Nephron (organoid): ENCODE measurements around the gene MAFB.

Experiments
- H3K27ac Mint-ChIP-seq, 3 experiments: 2 replicates each; pipeline ENCODE4 v1.8.0; 2020; ENCODE audit warnings: mixed read lengths in 3 of 3, mild to moderate bottlenecking in 2 of 3, moderate library complexity in 1 of 3
- H3K27me3 Mint-ChIP-seq: 2 replicates; pipeline ENCODE4 v1.8.0; 2021; ENCODE audit warnings: low read depth, mild to moderate bottlenecking, moderate library complexity, mixed read lengths
- H3K36me3 Mint-ChIP-seq: 2 replicates; pipeline ENCODE4 v1.8.0; 2020; ENCODE audit warnings: low read depth, mixed read lengths
- H3K4me1 Mint-ChIP-seq: 2 replicates; pipeline ENCODE4 v1.8.0; 2020; ENCODE audit warnings: mixed read lengths
- H3K4me3 Mint-ChIP-seq, 3 experiments: 2 replicates each; pipeline ENCODE4 v1.8.0; 2020; ENCODE audit warnings: mild to moderate bottlenecking in 3 of 3, mixed read lengths in 3 of 3, moderate library complexity in 2 of 3
- H3K9me3 Mint-ChIP-seq: 2 replicates; pipeline ENCODE4 v1.8.0; 2020; ENCODE audit warnings: mixed read lengths
- CTCF ChIP-seq, 3 experiments: fragments of 200-600 bp; sonication (generic); IDR thresholded peaks; one replicate each; pipeline ENCODE4 v1.5.0; 2021; ENCODE audit warnings: antibody characterized with exemption in 3 of 3; ENCODE audit not compliant: unreplicated experiment in 3 of 3

The MAFB gene

GRCh38 chr20:40698744-40699143 lies 9.7 kb upstream of the MAFB start:
- no peak overlapping the region for H3K27ac Mint-ChIP-seq
- H3K4me1 Mint-ChIP-seq, result peaks cover 11% of the 10 kb centered on the region
- no peak overlapping the region for H3K4me3 Mint-ChIP-seq
- H3K27me3 Mint-ChIP-seq, result peaks cover 65% of the 10 kb centered on the region
- H3K36me3 Mint-ChIP-seq, result no peaks in the 10 kb centered on the region
- no peak for TF ChIP-seq CTCF (IDR thresholded peaks at IDR 0.05; ENCODE audit: unreplicated experiment in 3 of 3)
- H3K9me3 Mint-ChIP-seq, result peaks cover 5% of the 10 kb centered on the region

DNA sequence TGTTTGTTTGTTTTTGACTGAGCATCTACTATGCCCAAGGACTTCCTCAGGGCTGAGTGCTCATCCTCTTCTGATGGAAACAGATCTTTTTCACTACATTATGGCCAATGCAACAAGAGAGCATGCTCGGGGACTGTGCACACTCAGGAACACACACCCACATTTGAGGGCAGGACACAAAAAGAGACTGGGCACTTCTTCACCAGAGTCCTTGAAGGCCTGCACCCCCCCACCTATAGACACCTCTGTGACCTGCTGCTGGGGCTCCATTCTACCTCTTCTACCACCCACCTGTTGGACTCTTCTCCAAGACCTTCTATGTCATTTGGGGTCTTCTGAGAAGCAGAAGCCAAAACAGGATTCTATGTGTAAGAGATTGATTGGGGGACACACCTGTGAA lies 9.2 kb upstream of the MAFB start:
- no peak overlapping the region for H3K4me3 Mint-ChIP-seq
- peaks cover 12% of the 10 kb centered on the region for H3K4me1 Mint-ChIP-seq
- peaks cover 5% of the 10 kb centered on the region for H3K9me3 Mint-ChIP-seq
- peaks cover 70% of the 10 kb centered on the region for H3K27me3 Mint-ChIP-seq
- H3K36me3 Mint-ChIP-seq, result no peaks in the 10 kb centered on the region
- TF ChIP-seq CTCF (IDR thresholded peaks at IDR 0.05; ENCODE audit: unreplicated experiment in 3 of 3), result no peak
- H3K27ac Mint-ChIP-seq, result no peak overlapping the region

- Mint-ChIP-seq H3K27ac (peak overlapping the region in 2 of 3 experiments; percentile 32 to 39), H3K36me3 (no peaks in the 10 kb centered on the region), H3K4me3 (no peak overlapping the region), H3K9me3 (peaks cover 4% of the 10 kb centered on the region), H3K27me3 (peaks cover 77% of the 10 kb centered on the region), H3K4me1 (peaks cover 15% of the 10 kb centered on the region)
- TF ChIP-seq CTCF (IDR thresholded peaks at IDR 0.05; ENCODE audit: unreplicated experiment in 3 of 3), result no peak
Observed at GRCh38 chr20:40697541-40697940, 8.5 kb upstream of the MAFB start.

- Mint-ChIP-seq H3K36me3 (no peaks in the 10 kb centered on the region), H3K9me3 (peaks cover 2% of the 10 kb centered on the region), H3K4me3 (no peak overlapping the region), H3K27me3 (peaks cover 97% of the 10 kb centered on the region), H3K4me1 (peaks cover 23% of the 10 kb centered on the region), H3K27ac (no peak overlapping the region)
- TF ChIP-seq CTCF (IDR thresholded peaks at IDR 0.05; ENCODE audit: unreplicated experiment in 3 of 3), result no peak
Observed at GRCh38 chr20:40695214-40695613, 6.2 kb upstream of the MAFB start.

DNA sequence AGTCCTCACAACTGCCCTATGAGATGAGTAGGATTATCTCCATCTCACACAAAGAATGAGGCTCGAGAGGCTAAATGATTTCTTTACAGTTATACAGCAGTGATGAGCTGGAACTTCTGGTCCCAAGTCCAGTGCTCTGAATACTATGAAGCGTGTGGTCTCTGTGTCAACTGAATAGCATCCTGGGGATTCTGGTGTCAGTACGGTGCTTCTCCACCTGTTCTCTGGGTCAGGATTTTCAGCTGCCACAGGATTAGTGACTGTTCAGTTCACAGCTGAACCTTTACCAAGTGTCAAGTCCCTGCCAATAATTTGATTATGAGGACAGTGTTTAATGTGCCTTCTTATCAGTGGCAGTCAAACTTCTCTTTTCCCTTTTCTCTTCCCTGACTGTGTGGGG lies 5.2 kb upstream of the MAFB start:
- no peak for TF ChIP-seq CTCF (IDR thresholded peaks at IDR 0.05; ENCODE audit: unreplicated experiment in 3 of 3)
- H3K4me3 Mint-ChIP-seq, result peak overlapping the region in 2 of 3 experiments; percentile 6 to 31
- H3K27me3 Mint-ChIP-seq, result peaks cover 97% of the 10 kb centered on the region
- H3K36me3 Mint-ChIP-seq, result no peaks in the 10 kb centered on the region
- no peak overlapping the region for H3K27ac Mint-ChIP-seq
- peaks cover 23% of the 10 kb centered on the region for H3K4me1 Mint-ChIP-seq
- H3K9me3 Mint-ChIP-seq, result peaks cover 2% of the 10 kb centered on the region

GRCh38 chr20:40692240-40693011 lies 3.4 kb upstream of the MAFB start:
- Mint-ChIP-seq H3K4me1 (peaks cover 19% of the 10 kb centered on the region), H3K9me3 (no peaks in the 10 kb centered on the region), H3K27ac (peak overlapping the region in 1 of 3 experiments; percentile 54), H3K4me3 (peak overlapping the region; percentile 41 to 88 (median 47)), H3K27me3 (peaks cover 90% of the 10 kb centered on the region), H3K36me3 (peaks cover 5% of the 10 kb centered on the region)
- TF ChIP-seq CTCF (IDR thresholded peaks at IDR 0.05; ENCODE audit: unreplicated experiment in 3 of 3), result no peak
